KG1 (cell line): ENCODE data around the gene IL17RA.
A peak's percentile ranks its signal among the peaks of the same experiment; 100 is the strongest.

Source experiments
- DNase-seq: peaks from one replicate; lab custom pipeline; 2025; lab: John Stamatoyannopoulos, UW

Gene IL17RA

GRCh38 chr22:17083811-17084441 is 874 bp upstream of the IL17RA start:
- DNase-seq, result no peak

DNA sequence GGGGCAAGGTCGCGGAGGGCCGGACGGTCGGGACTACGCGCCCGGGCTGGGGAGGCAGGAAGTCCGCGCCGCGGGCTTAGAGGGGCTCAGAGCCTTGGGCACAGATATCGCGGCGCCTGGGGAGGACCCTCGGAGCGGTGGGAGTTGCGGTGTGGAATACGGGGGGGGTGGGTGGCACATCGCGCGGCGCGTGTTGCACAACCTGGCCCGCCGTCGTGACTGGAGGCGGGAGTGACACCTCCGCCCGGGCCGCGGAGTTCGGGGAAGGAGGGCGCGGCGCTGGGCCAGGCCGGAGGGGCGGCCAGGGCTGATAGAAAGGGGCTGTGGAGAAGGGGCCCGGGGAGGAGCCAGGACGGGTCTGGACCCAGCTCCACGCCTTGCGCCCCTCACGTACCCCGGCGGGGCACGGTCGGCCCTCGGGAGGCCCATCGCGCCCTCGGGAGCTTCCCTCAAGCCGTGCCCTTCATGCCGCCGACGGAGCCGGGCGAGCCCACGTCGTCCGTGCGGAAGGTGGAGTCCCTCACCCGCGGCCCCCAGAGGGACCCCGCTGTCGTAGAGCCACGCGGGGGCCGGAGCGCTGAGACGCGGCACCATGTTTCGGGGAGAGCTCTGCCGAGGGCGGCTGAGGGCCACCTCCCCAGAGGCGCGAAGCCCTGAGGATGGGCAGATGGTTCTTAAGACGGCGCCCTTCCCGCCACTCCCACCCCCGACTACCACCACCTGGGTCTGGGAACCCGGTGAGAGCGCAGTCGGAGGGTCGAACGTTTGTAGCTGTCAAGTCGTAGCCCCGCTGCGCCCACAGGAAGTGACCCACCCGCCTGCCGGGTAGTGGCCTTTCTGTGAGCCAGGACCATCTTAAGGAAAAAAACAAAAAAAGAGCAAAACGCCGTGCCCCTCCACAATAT is 729 bp downstream of the IL17RA start:
- DNase-seq, result no peak

DNA sequence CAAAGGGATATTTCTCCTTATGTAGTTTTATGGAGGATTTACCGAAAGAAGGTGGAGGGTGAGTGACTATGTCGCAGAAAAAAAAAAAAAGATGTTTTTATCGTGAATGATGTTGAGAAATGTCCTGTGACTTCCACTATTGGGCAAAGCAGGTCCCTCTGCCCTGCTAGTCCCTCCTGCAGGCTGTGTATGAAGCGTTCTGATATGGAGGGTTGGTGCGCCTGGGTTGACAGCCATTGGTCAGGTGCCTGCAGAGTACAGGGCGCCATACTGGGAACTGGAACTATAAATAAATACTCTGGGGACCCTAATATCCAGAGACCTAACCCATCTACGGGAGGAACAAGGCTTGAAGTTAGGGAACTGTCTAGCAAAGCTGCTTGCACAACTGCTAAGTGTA is 1.5 kb downstream of the IL17RA start:
- DNase-seq, result no peak

GRCh38 chr22:17086788-17087497 is 2.1 kb downstream of the IL17RA start:
- DNase-seq, result no peak

GRCh38 chr22:17087498-17088131 is 2.8 kb downstream of the IL17RA start:
- DNase-seq, result peak; percentile 62

- DNase-seq, result no peak
These were observed 5.8 kb downstream of the IL17RA start for GRCh38 chr22:17090550-17090949.

DNA sequence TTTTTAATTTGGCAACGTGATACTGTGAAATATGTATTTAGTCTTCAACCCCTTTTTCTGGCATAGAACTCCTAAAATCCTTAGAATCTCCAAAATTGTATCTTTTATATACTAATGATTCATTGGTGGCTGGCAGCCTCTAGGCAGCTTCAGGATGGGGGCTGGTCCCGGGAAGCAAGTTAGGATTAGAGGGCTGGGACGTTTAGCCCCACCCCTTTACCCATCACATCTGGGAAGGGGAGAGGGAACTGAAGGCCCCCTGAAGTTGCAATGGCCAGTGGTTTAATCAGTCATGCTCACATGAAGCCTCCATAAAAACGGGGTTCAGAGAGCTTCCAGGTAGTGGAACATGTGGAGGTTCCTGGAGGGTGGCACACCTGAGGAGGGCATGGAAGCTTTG is 7.1 kb downstream of the IL17RA start:
- no peak for DNase-seq

DNA sequence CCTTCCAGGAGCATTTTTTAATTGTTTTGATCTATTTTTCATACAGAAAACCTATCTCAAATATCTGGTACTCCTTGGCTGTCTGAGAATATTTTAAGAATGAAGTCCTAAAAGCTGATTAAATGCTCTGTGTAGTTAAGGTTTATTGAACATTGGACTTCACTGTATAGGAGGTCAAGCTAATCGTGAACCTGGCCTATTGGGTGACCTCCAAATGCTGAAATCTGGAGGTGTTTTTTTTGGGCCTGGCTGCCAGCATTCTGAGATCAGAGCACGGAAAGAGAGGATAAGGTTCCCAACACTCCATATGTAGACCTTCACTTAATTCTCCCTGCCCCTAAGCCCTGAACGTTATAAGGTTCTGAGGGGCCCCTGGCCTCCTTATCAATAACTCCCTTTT is 8.3 kb downstream of the IL17RA start:
- DNase-seq, result no peak

- no peak for DNase-seq
These were observed 10.7 kb downstream of the IL17RA start for GRCh38 chr22:17095538-17095937.

- no peak for DNase-seq
These were observed 11.3 kb downstream of the IL17RA start for GRCh38 chr22:17096071-17096470.

GRCh38 chr22:17097062-17097461 is 12.3 kb downstream of the IL17RA start:
- DNase-seq, result no peak

GRCh38 chr22:17097701-17098100 is 12.9 kb downstream of the IL17RA start:
- DNase-seq, result no peak

- DNase-seq, result peak; percentile 40
These were observed 13.6 kb downstream of the IL17RA start for GRCh38 chr22:17098379-17098819.

- no peak for DNase-seq
These were observed 15.8 kb downstream of the IL17RA start for GRCh38 chr22:17100621-17101020.

DNA sequence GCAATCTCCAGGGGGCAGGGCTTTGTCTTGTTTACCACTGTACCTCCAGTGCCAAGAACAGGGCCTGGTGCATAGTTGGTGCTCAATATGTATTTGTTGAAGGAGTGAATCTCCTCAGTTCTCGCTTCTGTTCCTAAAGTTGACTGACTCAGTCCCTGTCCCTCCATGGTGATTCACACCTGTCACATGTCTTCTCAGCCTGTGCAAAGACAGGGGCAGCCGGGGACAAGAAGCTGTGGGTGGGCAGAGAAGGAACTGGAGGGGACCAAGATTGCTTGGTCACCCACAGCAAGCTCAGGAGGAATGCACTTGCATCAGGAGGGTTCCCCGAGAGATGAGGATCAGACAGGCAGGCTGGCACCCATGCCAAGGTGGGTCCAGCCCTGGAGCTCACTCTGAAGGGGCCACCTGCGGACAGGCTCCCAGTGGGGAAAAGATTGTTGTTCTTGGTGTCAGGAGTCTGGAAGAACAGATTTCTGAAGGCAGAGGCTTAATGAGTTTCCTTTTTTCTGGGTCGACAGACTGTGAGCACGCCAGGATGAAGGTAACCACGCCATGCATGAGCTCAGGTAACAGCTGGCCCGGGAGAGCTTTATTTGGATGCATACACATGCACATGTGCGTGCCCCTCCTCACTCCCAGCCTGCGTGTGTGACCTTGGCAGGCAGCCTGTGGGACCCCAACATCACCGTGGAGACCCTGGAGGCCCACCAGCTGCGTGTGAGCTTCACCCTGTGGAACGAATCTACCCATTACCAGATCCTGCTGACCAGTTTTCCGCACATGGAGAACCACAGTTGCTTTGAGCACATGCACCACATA is 16.9 kb downstream of the IL17RA start:
- DNase-seq, result no peak

- no peak for DNase-seq
These were observed 17.5 kb downstream of the IL17RA start for GRCh38 chr22:17102297-17102667.

DNA sequence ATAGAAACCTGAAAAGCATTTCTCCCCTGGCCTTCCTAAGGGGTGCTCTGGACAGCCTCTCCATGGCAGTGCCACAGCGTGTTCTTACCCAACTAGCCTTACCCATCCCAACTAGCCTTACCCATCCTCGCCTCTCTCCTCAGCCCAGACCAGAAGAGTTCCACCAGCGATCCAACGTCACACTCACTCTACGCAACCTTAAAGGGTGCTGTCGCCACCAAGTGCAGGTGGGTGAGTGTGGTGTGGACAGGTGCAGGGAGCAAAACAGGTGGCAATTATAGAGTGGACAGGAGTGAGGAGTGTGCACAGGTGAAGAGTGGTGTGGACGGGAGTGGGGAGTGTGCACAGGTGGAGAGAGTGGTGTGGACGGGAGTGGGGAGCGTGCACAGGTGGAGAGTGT is 18.6 kb downstream of the IL17RA start:
- DNase-seq, result no peak

DNA sequence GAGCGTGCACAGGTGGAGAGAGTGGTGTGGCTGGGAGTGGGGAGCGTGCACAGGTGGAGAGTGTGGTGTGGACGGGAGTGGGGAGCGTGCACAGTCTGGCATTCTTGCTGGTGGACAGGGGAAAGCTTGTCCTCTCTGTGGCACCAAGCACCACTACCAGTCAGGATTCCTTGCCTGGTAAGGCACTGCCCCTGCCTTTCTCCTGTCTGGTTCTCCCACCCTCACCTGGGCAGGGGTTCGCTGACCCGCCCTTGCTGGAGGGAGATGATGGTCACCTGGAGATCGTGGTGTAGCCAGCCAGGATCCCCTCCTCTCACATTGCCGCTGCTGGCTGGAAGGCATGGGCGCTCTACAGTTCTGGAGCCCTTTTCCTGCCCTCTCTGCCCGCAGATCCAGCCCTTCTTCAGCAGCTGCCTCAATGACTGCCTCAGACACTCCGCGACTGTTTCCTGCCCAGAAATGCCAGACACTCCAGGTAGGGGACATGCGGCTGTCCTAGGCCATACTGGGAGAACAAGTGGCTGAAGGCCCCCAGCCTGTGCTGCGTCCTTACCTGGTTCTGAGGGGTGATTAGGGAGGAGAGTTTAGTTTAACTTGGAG is 19.6 kb downstream of the IL17RA start:
- DNase-seq, result no peak

- DNase-seq, result no peak
These were observed 20.6 kb downstream of the IL17RA start for GRCh38 chr22:17105143-17106129.
